HG02642 (cell line): ENCODE results near the gene HDAC7.

Source experiments
- ATAC-seq: cut with Tn5 transposase; IDR thresholded peaks from one replicate; pipeline ENCODE4 v1.9.1; 2021; ENCODE audit warnings: mild to moderate bottlenecking; ENCODE audit not compliant: unreplicated experiment, poor library complexity

HDAC7 gene

GRCh38 chr12:47799357-47799955 lies 20.2 kb downstream of the HDAC7 start:
- no peak for ATAC-seq

GRCh38 chr12:47798382-47798948 lies 21.2 kb downstream of the HDAC7 start:
- no peak for ATAC-seq

- peak; percentile 62 for ATAC-seq
These were observed 22.3 kb downstream of the HDAC7 start for GRCh38 chr12:47797441-47797840.

- ATAC-seq = no peak
These were observed 23.8 kb downstream of the HDAC7 start for GRCh38 chr12:47795814-47796411.

- no peak for ATAC-seq
These were observed 24.4 kb downstream of the HDAC7 start for GRCh38 chr12:47795121-47795813.

GRCh38 chr12:47794679-47795078 lies 25.0 kb downstream of the HDAC7 start:
- ATAC-seq = no peak

GRCh38 chr12:47793015-47793681 lies 26.6 kb downstream of the HDAC7 start:
- no peak for ATAC-seq

GRCh38 chr12:47791874-47792273 lies 27.8 kb downstream of the HDAC7 start:
- no peak for ATAC-seq

- ATAC-seq = no peak
These were observed 28.4 kb downstream of the HDAC7 start for GRCh38 chr12:47791351-47791746.

GRCh38 chr12:47790676-47791350 lies 28.9 kb downstream of the HDAC7 start:
- ATAC-seq = no peak

GRCh38 chr12:47789712-47790489 lies 29.8 kb downstream of the HDAC7 start:
- ATAC-seq = no peak

- ATAC-seq = no peak
These were observed 30.6 kb downstream of the HDAC7 start for GRCh38 chr12:47789141-47789540.

- no peak for ATAC-seq
These were observed 31.9 kb downstream of the HDAC7 start for GRCh38 chr12:47787596-47788319.

GRCh38 chr12:47786662-47787280 lies 32.9 kb downstream of the HDAC7 start:
- ATAC-seq = no peak

- no peak for ATAC-seq
These were observed 33.6 kb downstream of the HDAC7 start for GRCh38 chr12:47785887-47786661.

GRCh38 chr12:47785036-47785886 lies 34.4 kb downstream of the HDAC7 start:
- ATAC-seq = no peak
